ENCODE results near the gene DPY30.

Gene DPY30

GRCh38 chr2:32009516-32010256 is 29.9 kb downstream of the DPY30 start:
- peak in 1 of 2 experiments; percentile 48 for DNase-seq

- peak; percentile 37 to 48 for DNase-seq
Measured at GRCh38 chr2:32008805-32009515, 30.6 kb downstream of the DPY30 start.

GRCh38 chr2:32007121-32007391 is 32.5 kb downstream of the DPY30 start:
- DNase-seq, result no peak

GRCh38 chr2:32005371-32005976 is 34.1 kb downstream of the DPY30 start:
- no peak for DNase-seq

- DNase-seq, result no peak
Measured at GRCh38 chr2:32003791-32004190, 35.8 kb downstream of the DPY30 start.

- no peak for DNase-seq
Measured at GRCh38 chr2:32002406-32002805, 37.2 kb downstream of the DPY30 start.

- no peak for DNase-seq
Measured at GRCh38 chr2:31999438-31999837, 40.2 kb downstream of the DPY30 start.

- DNase-seq, result peak; percentile 58 to 64
Measured at GRCh38 chr2:31998731-31999383, 40.7 kb downstream of the DPY30 start.

GRCh38 chr2:31997653-31998052 is 42.0 kb downstream of the DPY30 start:
- DNase-seq, result peak in 1 of 2 experiments; percentile 23

- DNase-seq, result no peak
Measured at GRCh38 chr2:31996571-31997150, 42.9 kb downstream of the DPY30 start.

- DNase-seq, result no peak
Measured at GRCh38 chr2:31992934-31993333, 46.7 kb downstream of the DPY30 start.

GRCh38 chr2:31992025-31992579 is 47.5 kb downstream of the DPY30 start:
- DNase-seq, result no peak

GRCh38 chr2:31989946-31990345 is 49.7 kb downstream of the DPY30 start:
- no peak for DNase-seq

GRCh38 chr2:31987454-31988220 is 52.0 kb downstream of the DPY30 start:
- no peak for DNase-seq

- no peak for DNase-seq
Measured at GRCh38 chr2:31986906-31987305, 52.7 kb downstream of the DPY30 start.

GRCh38 chr2:31983762-31984467 is 55.7 kb downstream of the DPY30 start:
- no peak for DNase-seq

GRCh38 chr2:31980674-31981356 is 58.8 kb downstream of the DPY30 start:
- peak; percentile 77 to 85 for DNase-seq

GRCh38 chr2:31979956-31980355 is 59.6 kb downstream of the DPY30 start:
- DNase-seq, result no peak

GRCh38 chr2:31979018-31979417 is 60.6 kb downstream of the DPY30 start:
- DNase-seq, result no peak

- no peak for DNase-seq
Measured at GRCh38 chr2:31978436-31978835, 61.2 kb downstream of the DPY30 start.
